Measurements from ENCODE around the gene ZNF267.
"Not testable (repeated sequence)": the region's sequence is repeated elsewhere in the genome, so short reads cannot be mapped to it uniquely, and the experiment has no call there.

ZNF267 gene

GRCh38 chr16:31873556-31874365 lies at the start of gene ZNF267:
Gene ZNF267 (plus strand): TSS chr16:31873807. CDS start chr16:31873967, 160 bp downstream.
- DNase-seq = peak; percentile 96 to 97

DNA sequence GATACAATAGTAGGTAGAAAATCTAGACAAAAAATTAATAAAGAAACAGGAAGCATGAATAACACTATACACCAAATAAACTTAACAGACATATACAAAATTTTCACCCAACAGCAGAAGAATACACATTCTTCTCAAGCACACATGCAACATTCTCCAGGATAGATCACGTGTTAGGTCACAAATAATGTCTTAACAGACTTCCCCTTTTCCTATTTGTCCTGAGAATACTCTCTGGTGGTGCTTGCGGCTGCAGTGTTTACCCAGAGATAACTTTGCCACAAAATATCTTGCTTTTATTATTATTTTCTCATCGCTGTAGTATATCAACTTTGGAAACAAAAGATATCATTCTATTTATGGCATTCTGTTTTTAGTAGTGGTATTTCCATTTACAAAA lies 40.6 kb upstream of the ZNF267 start:
- DNase-seq = no peak

DNA sequence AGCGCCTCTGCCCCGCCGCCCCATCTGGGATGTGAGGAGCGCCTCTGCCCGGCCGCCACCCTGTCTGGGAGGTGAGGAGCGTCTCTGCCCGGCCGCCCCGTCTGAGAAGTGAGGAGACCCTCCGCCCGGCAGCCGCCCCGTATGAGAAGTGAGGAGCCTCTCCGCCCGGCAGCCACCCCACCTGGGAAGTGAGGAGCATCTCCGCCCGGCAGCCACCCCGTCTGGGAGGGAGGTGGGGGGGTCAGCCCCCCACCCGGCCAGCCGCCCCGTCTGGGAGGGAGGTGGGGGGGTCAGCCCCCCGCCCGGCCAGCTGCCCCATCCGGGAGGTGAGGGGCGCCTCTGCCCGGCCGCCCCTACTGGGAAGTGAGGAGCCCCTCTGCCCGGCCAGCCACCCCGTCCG lies 37.2 kb upstream of the ZNF267 start:
- not testable (repeated sequence) for DNase-seq

- no peak for DNase-seq
These were observed 30.7 kb upstream of the ZNF267 start for GRCh38 chr16:31842864-31843263.

- DNase-seq = not testable (repeated sequence)
These were observed 25.0 kb upstream of the ZNF267 start for GRCh38 chr16:31848572-31848971.

DNA sequence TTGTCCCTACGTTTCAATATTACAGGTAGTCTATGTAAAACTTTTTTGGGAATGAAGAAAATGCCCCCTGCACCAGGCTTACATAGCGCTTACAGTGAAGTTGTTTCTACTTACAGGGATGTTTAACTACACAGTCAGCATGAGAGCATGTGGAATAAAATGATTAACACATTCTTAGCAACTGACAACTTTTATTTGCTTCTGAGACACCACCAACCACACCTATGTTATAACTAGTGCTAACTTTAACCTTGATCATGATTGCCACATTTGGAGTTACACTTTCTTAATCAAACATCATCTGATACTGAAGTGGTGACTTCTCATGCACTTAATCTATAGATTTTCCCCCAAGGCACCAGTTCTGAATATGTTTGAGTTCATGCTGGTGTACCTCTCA lies 20.3 kb upstream of the ZNF267 start:
- no peak for DNase-seq

DNA sequence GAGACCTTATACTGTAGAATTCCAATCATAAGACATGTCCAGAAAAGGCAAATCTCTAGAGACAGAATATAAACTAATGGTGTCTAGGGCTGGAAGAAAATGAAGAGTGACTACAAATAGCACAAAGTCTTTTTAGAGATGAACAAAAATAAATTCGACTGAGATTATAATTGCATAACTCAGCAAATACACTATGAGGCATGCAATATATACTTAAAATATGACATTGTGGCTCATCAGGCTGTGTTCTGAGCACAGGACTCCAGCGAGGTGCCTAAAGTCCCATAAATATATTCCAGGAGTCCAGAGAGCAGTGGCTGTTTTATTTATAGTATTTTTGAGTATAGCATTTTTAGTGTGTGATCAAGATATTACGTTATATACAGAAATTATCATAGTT lies 13.1 kb upstream of the ZNF267 start:
- no peak for DNase-seq

GRCh38 chr16:31861455-31861854 lies 12.2 kb upstream of the ZNF267 start:
- peak; percentile 12 to 23 for DNase-seq

DNA sequence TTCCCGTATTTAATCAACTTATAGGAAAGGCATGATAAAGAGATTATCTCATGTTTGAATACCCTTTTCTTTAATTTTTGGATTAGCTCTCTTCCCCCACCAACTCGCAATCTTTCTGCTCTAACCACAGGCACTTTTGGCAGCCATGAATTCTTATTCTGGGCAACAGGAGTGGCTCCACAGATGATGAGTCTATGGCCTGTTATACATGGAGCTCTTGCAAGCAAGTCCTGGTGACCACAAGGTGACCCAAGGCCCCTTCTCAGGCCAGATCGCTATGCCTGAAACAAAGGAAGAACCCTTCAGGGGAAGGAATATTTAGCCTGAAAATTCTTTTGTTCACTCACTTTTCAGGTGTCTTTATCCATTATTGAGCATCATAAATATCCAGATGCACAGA lies 10.8 kb upstream of the ZNF267 start:
- DNase-seq = no peak

DNA sequence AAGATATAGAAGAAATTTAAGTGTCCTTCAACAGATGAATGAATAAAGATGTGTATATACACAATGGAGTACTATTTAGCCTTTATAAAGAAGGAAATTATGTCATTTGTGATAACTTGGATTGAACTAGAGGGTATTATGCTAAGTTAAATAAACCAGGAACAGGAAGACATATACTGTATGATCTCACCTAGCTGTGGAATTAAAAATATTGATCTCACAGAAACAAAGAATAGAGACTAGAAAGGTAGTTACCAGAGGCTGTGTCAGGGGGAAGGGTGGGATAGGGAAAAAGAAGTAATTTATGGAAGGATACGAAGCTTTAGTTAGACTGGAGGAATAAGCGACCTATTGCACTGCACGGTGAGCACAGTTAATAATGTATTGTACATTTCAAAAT lies 5.4 kb upstream of the ZNF267 start:
- no peak for DNase-seq

DNA sequence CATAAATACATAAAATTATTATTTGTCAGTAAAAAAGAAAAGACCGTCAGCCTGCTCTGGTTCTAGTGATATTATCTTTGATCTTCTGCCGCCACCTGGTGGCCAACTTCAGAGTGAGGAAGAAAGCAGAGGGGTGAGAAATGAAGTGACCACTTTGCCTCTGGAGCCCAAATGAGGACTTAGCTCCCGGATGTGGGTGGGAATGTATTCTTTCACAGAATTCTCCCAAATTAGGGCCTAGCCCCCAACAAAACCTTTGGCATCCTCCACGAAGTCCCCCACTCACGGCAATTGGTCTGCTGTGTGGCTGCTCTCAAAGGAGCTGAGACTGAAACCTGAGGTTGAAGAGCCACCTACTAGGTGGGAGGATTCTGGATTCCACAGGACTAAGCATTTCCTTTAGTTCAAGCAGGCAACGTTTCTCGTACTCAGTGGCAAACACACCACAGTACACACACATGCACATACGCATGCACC lies 4.9 kb upstream of the ZNF267 start:
- DNase-seq = peak; percentile 78 to 85

DNA sequence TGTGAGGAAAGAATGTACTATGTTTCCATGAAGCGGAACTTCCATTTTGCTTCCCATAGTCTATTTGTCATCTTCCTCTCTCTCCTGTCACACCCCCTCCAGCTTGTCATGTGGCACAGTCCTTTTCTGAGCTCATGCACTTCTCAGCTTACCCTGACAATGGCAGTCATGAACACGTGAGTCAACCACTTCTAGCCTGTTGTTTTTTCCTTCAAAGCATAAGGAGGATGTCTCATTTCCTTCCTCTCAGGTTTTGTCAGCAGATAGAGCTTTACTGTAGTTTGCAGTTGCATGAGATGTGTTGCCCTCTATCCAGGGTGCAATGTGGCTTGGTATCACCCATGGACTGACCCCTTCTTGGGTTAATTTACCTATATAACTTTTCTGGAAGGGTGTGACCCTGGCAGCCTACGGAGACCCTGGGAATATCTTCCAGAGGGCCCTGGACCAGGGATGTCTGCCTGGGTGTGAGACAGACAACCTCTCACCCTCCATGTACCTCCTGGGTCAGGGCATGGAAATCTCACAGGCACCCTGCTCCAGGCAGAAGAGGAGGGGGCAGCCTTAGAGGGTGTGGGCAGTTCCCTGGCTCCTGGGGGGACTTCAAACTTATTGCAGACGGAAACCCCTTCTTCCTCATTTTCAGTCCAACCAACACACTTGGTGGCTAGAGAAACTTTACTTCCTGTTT lies 4.0 kb upstream of the ZNF267 start:
- DNase-seq = peak; percentile 78 to 80

DNA sequence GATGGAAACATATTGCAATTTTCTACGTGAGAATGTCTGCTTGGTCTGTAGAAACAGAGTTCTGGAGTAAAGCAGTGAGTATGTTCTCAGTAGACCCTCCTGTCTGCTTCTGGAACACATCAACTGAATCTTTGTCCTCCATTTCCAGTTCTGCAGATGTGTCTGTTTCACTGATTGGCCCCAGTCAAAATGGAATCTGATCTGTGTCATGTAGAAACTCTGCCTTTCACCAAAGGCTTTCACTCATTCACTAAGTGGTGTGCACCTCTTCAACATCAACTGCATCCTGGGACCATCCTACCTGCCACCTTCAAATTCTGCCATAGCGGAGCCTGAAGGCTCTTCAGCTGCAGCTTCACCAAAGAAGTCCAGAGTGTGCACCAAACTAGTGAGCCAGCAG lies 2.8 kb upstream of the ZNF267 start:
- DNase-seq = no peak

DNA sequence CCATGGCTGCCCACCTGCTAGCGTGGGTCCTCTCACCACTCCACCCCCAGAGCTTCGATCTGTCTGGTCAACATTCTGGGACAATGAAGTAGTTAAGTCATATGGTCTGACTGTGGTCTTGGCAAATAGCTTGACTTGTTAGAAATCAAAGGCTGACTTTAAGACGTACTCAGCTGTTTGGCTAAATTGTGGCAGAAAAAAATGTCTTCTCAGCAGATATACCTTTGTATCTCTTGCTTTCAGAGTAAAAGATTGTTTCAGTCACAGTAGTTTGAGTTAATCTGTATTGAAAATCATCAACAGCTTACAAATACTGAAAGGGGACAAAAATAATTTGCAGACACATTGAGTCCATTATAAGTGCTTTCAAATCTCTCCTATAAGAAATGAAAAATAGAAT lies 2.1 kb upstream of the ZNF267 start:
- no peak for DNase-seq

DNA sequence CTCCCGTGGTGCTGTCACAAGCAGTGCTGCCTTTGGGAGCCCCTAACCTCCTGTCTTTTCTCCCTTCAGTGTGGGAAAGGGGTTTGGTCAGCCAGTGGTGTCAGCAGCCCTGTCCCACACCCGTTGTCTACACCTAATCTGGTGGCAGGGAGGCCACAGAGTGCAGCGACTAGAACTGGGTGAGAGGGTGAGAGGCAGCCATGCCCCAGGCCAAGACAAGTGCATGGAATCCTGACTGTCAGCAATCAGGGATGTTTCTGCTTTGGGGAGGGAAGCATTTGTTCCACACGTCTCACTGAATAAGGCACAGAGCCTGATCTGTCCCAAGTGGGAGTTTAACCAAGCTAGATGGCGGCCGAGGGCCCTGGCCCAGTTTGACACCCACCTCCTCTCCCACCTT lies 1.4 kb upstream of the ZNF267 start:
- no peak for DNase-seq

DNA sequence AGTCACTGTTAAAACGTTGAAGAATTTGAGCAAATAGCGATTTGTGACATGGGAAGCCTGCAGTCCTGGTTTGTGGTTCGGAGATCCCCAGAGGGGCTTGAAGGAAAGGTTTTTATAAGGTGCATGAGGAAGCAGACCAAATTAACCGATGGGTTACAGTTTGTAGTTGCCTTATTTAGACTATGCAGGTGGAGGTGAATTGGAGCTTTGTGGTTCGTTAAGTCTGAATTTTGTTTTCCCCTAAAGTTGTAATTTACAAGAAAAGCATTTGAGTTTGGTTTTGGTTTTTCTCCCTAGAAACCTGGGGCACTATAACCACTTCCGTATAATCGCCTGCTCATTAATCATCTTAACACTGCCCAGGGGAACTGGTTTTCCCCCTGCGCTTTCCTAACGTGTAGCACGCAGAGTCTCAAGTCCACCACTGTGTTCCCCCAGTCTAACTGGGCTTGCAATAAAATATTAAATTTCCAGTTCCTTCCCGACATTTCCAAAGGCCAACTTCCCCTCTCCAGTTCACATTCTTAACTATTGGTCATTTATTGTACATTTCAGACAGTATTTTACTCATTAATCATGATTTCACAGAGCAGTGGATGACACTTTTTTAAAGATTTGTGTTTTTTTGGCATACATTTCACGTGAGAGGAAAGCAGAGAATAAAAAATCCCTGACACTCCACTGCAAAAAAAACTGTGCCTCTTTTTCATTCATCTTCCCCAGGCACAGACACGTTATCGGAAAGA lies 932 bp downstream of the ZNF267 start:
- DNase-seq = peak; percentile 49 to 55

- peak in 1 of 2 donors; percentile 37 for DNase-seq
These were observed 1.7 kb downstream of the ZNF267 start for GRCh38 chr16:31875112-31875803.

DNA sequence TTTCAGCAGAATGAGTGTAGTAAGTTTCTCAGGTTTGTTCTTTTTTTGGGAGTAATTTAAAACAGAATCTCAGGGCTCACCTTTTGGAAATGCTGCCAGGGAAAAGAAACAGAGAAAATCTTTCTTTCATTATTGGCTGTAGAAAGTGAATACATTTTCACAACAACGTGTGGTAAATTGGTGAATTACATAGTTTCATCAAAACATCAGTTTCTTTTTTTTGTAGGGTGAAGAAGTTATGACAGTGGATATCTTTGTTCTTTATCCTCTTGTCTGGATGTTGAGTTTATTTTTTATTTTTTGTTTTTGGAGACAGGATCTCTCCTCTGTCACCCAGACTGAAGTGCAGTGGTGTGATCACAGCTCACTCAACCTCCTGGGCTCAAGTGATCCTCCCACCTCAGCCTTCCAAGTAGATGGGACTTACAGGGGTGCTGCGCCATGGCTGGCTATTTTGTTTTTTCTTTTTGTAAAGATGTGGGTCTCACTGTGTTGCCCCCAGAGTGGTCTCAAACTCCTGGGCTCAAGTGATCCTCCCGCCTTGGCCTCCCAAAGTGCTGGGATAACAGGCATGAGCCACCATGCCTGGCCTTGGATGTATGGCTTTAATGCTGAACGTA lies 2.4 kb downstream of the ZNF267 start:
- no peak for DNase-seq

DNA sequence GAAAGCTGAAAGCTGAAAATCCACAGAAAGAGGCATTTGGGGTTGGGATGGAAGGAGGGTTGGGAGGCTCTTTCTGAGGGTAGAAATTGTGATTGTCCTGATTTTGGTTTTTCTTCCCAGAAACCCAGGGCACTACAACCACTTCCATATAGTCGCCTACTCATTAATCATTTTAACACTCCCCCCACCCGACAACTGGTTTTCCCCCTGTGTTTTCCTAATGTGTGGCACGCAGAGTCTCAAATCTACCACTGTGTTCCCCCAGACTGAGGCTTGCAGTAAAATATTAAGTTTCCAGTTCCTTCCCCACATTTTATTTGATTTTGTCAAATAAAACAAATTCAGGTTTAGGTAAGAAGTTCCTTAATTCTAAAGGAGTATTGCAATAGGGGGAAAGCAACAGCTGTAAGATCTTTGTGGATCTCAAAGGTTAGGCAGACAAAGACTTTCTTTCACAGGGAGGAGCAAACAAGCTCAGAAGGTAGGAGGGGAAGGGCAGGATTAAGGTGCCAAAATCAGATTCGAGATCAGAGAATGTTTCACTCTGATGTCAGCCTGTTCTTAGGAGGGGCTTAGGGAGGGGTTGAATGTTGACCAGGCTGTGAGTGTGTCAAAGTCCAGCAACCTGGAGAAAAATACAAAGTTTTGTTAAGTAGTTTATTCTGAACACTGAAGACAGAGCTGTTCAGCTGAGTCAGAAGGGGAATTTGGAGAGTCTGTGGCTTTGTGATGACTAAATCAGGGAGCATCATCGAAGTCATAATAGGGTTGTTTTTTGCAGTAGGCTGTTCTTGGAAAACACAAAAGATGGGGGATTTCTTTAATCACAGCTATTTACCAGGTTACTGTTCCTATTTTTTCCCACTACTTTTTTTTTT lies 3.6 kb downstream of the ZNF267 start:
- DNase-seq = peak; percentile 57 to 58

DNA sequence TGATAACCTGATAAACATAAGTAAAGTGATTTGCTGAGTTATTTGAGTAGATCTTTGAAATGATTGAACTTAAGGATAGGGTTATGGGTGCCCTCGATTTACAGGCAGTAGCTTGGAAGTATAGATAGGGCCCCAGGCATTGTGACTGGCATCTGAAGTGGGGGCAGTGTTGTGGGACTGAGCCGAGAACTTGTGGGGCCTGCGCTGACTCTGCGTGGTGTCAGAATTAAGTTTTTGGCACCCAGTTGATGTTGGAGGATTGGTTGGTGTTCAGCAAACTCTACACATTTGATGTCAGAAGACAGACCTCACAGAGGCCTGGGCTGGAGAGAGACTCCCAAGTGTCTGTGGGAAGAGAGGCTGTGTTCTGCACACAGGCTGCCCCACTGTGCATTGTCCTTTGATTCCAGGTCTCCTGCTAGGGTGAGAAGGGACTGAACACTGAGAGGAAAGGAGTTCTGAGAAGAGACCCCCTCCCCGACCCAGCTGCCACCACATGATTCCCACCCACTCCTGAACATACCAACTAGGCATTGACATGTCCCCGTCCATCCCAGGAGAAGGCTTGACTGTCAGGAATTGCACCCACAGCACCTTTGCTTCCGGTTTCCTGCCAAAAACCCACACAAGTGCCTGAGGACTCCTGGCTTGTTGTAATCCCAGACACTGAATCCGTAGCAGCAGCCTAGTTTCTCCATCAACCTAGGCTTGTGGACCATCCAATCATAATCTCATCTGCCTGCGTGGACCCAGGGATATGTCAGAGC lies 4.5 kb downstream of the ZNF267 start:
- DNase-seq = no peak

DNA sequence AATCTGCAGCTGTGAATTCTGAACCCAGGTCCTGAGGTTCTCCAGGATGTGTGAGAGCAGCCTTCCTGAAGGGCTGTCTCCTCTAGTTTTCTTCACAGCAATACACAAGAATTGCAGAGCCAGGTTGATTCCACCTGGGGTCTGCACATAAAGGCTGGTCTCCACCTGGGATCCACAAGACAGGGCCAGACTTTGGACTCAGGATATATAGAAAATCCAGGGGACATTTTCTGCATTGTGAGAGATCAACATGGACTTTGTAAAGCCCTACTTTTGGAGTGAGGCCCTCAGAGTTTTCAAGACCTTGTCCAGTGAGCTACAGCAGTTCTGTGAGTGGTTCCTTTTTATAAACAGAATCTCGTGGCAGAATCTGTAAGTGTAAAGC lies 6.3 kb downstream of the ZNF267 start:
- DNase-seq = no peak
